Peyer's patch (tissue), 4 donors: Measurements from ENCODE around the gene CNPY1.

Source experiments
- POLR2A ChIP-seq, 2 donors: fragments of 450-650 bp; IDR thresholded peaks; one replicate each; pipeline ENCODE4 v1.5.1; 2017; ENCODE audit warnings: antibody characterized with exemption in 2 of 2, mild to moderate bottlenecking in 2 of 2, moderate library complexity in 2 of 2
- TF ChIP-seq, protein P1 (sequence below), 6 experiments: fragments of 450-650 bp in 4 of 6; fragments of 200-600 bp in 2 of 6; sonication (generic) in 1 of 6; IDR thresholded peaks; one replicate each; pipeline ENCODE4 v1.5.1; 2017 to 2019; ENCODE audit warnings: antibody characterized with exemption in 6 of 6, mild to moderate bottlenecking in 3 of 6, moderate library complexity in 1 of 6

DNA sequence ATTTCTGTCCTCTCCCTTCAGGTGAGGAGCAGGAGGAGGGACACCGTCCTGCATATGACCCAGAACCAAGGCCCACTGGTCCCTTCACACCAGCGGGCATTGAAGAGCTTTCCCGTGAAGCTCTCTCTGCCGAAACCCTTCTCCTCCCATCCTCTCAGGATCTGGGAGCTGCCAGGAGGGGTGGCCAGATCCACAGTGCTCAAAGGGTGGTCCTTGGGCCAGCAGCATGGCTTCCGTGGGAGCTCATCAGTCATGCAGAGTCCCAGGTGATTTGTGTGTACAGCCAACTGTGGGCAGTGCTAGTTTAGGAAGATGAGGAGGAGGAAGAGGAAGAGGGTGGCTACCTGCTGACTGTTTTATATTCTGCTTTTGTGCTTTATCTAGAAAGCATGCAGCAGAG, 28.4 kb downstream of the CNPY1 start:
- TF ChIP-seq POLR2A (IDR thresholded peaks at IDR 0.05) = no peak
- TF ChIP-seq, protein P1, sequence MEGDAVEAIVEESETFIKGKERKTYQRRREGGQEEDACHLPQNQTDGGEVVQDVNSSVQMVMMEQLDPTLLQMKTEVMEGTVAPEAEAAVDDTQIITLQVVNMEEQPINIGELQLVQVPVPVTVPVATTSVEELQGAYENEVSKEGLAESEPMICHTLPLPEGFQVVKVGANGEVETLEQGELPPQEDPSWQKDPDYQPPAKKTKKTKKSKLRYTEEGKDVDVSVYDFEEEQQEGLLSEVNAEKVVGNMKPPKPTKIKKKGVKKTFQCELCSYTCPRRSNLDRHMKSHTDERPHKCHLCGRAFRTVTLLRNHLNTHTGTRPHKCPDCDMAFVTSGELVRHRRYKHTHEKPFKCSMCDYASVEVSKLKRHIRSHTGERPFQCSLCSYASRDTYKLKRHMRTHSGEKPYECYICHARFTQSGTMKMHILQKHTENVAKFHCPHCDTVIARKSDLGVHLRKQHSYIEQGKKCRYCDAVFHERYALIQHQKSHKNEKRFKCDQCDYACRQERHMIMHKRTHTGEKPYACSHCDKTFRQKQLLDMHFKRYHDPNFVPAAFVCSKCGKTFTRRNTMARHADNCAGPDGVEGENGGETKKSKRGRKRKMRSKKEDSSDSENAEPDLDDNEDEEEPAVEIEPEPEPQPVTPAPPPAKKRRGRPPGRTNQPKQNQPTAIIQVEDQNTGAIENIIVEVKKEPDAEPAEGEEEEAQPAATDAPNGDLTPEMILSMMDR (IDR thresholded peaks at IDR 0.05) = no peak
